ENCODE measurements around the gene EWSR1.

The EWSR1 gene

DNA sequence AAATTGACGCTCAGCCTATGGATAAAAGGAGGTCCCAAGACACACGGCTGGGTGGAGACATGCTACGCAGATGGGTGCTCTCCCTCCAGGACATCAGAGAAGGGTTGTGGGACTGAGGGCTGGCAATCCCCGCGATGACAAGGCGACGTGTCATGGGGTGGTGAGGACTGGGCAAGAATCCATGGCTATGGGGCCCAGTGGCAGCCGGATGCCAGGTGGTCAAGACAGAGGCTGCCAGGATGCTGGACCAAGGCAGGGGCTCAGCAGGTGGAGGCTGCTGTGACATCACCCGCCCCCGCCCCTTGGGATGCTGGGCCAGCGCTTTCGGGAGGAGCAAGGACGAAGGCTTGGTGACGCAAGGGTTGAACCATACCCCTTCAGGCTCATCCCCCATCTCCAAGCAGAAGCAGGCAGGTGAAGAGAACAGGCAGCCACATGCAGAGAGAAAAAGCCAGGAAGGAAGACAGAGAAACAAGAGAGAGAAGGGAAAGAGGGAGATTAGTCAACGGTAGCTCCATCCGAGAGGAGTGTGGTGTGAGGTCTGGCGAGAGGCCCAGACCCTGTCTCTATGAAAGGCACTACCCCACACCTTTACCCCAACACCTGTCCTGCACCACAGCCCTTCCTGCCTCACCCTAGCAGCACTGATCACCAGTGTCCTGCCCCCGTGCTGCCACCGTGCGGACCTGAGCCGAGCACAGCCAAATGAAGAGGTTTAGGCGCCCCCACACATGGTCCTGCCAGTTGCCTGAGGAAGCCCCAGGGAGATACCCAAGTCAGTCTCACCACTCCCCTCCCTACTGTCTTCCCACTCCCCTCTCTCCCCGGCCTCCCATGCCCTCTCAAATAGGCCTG lies 71.5 kb downstream of the EWSR1 start:
- Histone ChIP-seq H3K4me1 (ENCODE audit: insufficient read depth, low read length, poor library complexity, severe bottlenecking) (no peaks in the 10 kb centered on the region), H3K36me3 (ENCODE audit: insufficient read depth, low read length) (peaks cover 80% of the 10 kb centered on the region; the same call in 1 of the 2 replicates), H3K9me3 (ENCODE audit: insufficient read depth, low read depth, low read length) (no peaks in the 10 kb centered on the region), H3K79me2 (ENCODE audit: insufficient read depth, low read length) (no peaks in the 10 kb centered on the region), H3K4me3 (ENCODE audit: low read length, poor library complexity, severe bottlenecking) (no peak overlapping the region), H2AFZ (ENCODE audit: low read length) (no peak overlapping the region), H3F3A (ENCODE audit: low read depth) (no peaks in the 10 kb centered on the region), H3K9me2 (replicated peaks; ENCODE audit: low read depth, low read length) (no peaks in the 10 kb centered on the region), H4K20me1 (ENCODE audit: insufficient read depth, low read length, poor library complexity, severe bottlenecking) (no peaks in the 10 kb centered on the region), H3K4me2 (ENCODE audit: low read depth, low read length, poor library complexity, severe bottlenecking) (no peak overlapping the region), H3K27me3 (ENCODE audit: insufficient read depth, low read length, poor library complexity, severe bottlenecking) (no peaks in the 10 kb centered on the region), H3K9ac (ENCODE audit: low read depth, low read length, poor library complexity, severe bottlenecking) (no peak overlapping the region)
- TF ChIP-seq, protein P1, sequence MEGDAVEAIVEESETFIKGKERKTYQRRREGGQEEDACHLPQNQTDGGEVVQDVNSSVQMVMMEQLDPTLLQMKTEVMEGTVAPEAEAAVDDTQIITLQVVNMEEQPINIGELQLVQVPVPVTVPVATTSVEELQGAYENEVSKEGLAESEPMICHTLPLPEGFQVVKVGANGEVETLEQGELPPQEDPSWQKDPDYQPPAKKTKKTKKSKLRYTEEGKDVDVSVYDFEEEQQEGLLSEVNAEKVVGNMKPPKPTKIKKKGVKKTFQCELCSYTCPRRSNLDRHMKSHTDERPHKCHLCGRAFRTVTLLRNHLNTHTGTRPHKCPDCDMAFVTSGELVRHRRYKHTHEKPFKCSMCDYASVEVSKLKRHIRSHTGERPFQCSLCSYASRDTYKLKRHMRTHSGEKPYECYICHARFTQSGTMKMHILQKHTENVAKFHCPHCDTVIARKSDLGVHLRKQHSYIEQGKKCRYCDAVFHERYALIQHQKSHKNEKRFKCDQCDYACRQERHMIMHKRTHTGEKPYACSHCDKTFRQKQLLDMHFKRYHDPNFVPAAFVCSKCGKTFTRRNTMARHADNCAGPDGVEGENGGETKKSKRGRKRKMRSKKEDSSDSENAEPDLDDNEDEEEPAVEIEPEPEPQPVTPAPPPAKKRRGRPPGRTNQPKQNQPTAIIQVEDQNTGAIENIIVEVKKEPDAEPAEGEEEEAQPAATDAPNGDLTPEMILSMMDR (conservative IDR thresholded peaks at IDR 0.05; ENCODE audit: low read length), result no peak
- TF ChIP-seq EZH2phosphoT487 (IDR thresholded peaks at IDR 0.05; ENCODE audit: borderline replicate concordance), result no peak

DNA sequence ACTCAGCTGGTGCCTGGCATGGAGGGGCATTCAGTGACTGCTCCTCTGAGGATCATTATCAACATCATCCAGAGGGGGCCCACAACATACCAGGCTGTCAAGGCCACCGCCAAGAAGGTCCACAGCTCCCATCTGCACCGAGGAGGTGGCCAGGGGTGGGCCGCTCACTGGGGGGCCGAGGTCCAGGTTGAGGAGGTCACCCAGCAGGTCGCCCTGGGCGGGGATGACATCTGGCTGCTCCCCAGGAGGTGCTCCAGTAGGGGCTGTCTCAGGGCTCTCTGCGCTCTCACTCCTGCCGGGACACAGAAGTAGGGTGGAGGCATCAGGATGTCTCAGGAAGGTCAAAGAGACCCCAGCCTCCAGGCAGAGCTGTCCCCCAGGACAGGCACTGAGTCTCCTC lies 72.5 kb downstream of the EWSR1 start:
- H3F3A ChIP-seq (ENCODE audit: low read depth), result no peaks in the 10 kb centered on the region
- H3K79me2 ChIP-seq (ENCODE audit: insufficient read depth, low read length), result no peaks in the 10 kb centered on the region
- H3K9me2 ChIP-seq (replicated peaks; ENCODE audit: low read depth, low read length), result no peaks in the 10 kb centered on the region
- H3K9ac ChIP-seq (ENCODE audit: low read depth, low read length, poor library complexity, severe bottlenecking), result no peak overlapping the region
- TF ChIP-seq, protein P1 (conservative IDR thresholded peaks at IDR 0.05; ENCODE audit: low read length), result no peak
- no peak for TF ChIP-seq EZH2phosphoT487 (IDR thresholded peaks at IDR 0.05; ENCODE audit: borderline replicate concordance)
- H3K27me3 ChIP-seq (ENCODE audit: insufficient read depth, low read length, poor library complexity, severe bottlenecking), result no peaks in the 10 kb centered on the region
- no peak overlapping the region for H2AFZ ChIP-seq (ENCODE audit: low read length)
- no peaks in the 10 kb centered on the region for H3K4me1 ChIP-seq (ENCODE audit: insufficient read depth, low read length, poor library complexity, severe bottlenecking)
- H3K36me3 ChIP-seq (ENCODE audit: insufficient read depth, low read length), result peaks cover 77% of the 10 kb centered on the region; the same call in 1 of the 2 replicates
- no peak overlapping the region for H3K4me3 ChIP-seq (ENCODE audit: low read length, poor library complexity, severe bottlenecking)
- no peaks in the 10 kb centered on the region for H4K20me1 ChIP-seq (ENCODE audit: insufficient read depth, low read length, poor library complexity, severe bottlenecking)
- no peaks in the 10 kb centered on the region for H3K9me3 ChIP-seq (ENCODE audit: insufficient read depth, low read depth, low read length)
- H3K4me2 ChIP-seq (ENCODE audit: low read depth, low read length, poor library complexity, severe bottlenecking), result no peak overlapping the region

DNA sequence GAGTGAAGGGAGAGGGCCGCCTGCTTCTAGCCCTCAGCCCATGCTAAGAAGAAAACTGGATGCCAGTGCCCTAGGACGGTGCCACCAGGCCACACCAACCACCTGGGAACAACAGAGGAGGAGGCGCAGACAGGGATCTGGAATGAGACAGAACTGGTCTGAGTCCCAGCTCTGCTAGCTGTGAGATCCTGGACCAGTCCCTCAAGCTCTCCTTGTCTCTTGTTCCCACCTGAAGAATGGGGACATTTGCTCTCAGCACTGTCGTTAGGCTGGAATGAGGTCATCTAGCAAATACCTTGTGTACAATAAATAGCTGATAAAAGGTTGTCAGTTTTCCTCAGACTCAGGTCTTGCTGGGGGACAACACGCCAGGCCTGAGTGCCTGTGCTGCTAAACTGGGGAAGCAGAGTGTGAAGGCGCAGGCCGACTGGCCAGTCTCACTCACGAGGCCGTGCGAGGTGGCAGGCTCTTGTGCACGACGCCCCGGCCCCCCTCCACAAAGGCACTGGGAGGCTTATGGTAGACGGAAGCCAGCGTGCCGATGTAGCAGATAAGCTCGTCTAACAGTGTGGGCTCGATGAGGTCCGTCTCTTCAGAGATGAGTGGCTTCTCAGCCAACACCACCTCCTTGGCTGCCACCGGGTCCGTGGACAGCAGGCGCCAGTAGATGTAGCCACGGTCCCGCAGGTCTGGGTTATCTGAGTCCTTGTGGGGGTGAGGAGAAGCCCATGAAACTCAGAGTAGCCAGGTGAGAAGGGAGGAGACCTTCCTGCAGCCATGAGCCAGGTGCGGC lies 73.2 kb downstream of the EWSR1 start:
- H3K9ac ChIP-seq (ENCODE audit: low read depth, low read length, poor library complexity, severe bottlenecking), result no peak overlapping the region

More for the DNA sequence above, 73.2 kb downstream of the EWSR1 start:
- H3K4me1 ChIP-seq (ENCODE audit: insufficient read depth, low read length, poor library complexity, severe bottlenecking), result no peaks in the 10 kb centered on the region
- no peaks in the 10 kb centered on the region for H3K9me3 ChIP-seq (ENCODE audit: insufficient read depth, low read depth, low read length)
- no peaks in the 10 kb centered on the region for H3F3A ChIP-seq (ENCODE audit: low read depth)
- H3K36me3 ChIP-seq (ENCODE audit: insufficient read depth, low read length), result peaks cover 77% of the 10 kb centered on the region; the same call in 1 of the 2 replicates
- no peaks in the 10 kb centered on the region for H3K9me2 ChIP-seq (replicated peaks; ENCODE audit: low read depth, low read length)
- no peak overlapping the region for H2AFZ ChIP-seq (ENCODE audit: low read length)
- H3K27me3 ChIP-seq (ENCODE audit: insufficient read depth, low read length, poor library complexity, severe bottlenecking), result no peaks in the 10 kb centered on the region
- H3K4me3 ChIP-seq (ENCODE audit: low read length, poor library complexity, severe bottlenecking), result no peak overlapping the region
- no peaks in the 10 kb centered on the region for H4K20me1 ChIP-seq (ENCODE audit: insufficient read depth, low read length, poor library complexity, severe bottlenecking)
- H3K79me2 ChIP-seq (ENCODE audit: insufficient read depth, low read length), result no peaks in the 10 kb centered on the region
- no peak overlapping the region for H3K4me2 ChIP-seq (ENCODE audit: low read depth, low read length, poor library complexity, severe bottlenecking)
- TF ChIP-seq, protein P1 (conservative IDR thresholded peaks at IDR 0.05; ENCODE audit: low read length), result no peak
- no peak for TF ChIP-seq EZH2phosphoT487 (IDR thresholded peaks at IDR 0.05; ENCODE audit: borderline replicate concordance)

Data from Loucy (cell line).